Stimulated activated CD4-positive, alpha-beta T cell treated with anti-CD3 and anti-CD28 coated beads, TNF-alpha, amount 100 ng/mL, for 48 hours (primary cell): Measurements from ENCODE around the gene PTPRD.

Experiments used
- DNase-seq, 3 donors: peaks; one replicate each; pipeline ENCODE4 v3.0.0-alpha.2; 2020; ENCODE audit warnings: low read depth in 3 of 3

The PTPRD gene

DNA sequence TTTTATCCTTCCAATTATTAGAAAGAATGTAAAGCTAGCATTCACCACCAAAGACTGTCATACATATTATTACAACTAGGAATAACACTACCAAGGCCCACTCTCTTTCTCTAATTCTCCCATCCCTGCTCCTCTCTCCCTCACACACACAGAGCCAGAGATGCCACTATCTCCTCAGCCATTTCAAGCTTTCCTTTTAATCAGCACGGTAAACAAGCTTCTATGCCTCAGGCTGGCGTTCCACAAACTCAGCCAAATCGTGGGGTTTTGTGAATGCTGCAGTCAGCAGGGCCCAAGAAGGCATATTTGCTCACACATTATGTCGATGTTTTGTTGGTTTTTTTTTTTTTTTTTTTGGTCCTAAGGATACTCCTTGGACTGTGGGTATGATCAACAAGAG lies 1833.3 kb downstream of the PTPRD start:
- no peak for DNase-seq

DNA sequence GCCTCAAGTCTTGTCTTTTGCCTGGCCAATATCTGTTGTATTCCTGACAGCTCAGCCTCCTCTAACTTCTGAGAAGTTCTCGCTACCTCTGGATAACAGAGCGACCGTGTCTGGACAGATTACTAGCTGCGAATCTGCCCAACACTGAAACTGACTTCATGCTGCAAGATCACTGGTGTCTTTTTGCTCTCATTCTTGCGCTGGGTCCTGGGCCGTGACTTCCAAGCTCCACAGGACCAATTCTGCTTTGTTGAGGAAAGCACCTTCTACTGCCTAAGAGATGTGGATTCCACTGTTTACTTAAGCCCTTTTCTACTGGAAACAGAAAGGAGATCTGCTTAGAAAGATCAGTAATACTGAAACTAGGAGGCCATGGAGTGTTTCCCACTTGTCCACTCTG lies 1834.4 kb downstream of the PTPRD start:
- DNase-seq = no peak

DNA sequence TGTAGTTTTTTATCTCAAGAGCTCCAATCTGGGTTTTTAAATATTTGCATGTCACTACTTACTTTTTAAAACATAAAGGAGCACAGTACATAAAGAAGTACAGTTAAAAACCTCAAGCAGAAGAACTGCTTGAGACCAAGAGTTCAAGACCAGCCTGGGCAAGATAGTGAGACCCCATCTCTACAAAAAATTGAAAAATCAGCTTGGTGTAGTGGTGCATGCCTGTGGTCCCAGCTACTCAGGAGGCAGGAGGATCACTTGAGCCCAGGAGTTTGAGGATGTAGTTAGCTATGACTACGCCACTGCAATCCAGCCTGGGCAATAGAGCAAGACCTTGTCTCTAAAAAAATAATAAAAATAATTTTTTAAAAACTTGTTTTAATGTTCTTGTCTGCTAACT lies 1840.5 kb downstream of the PTPRD start:
- no peak for DNase-seq

DNA sequence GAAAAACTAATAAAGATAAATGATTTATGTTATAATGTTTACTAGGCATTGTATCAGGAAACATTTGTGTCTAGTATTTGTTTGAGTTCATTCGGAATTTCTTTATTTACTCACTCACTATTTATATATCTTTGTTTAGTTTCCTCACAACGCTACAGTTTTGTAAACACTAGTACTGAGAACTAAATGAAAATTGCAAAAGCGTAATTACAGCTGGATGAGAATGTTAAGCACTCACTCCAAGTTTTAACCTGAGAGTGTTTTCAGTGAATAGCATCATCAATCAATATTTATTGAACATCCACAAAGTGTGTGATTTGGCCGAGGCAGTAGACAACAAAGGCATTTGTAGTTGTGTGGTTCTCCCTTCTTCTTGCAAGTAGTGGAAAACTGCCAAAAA lies 1843.6 kb downstream of the PTPRD start:
- no peak for DNase-seq

DNA sequence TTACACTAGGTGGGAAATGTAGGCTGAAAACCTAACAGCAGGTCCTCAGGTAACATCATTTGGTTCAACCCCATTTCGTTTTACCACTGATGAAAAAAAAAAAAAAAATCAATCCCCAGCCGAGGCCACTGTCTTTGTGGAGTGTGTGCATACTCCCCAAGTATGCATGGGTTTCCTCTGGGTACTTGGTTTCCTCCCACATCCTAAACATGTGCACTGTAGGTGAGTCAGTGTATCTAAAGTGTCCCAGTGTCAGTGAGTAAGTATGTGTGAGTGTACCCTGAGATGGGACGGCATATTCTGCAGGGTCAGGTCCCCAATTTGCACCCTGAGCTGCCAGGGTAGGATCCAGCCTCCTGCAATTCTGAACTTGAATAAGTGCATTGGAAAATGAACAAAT lies 1846.7 kb downstream of the PTPRD start:
- no peak for DNase-seq

DNA sequence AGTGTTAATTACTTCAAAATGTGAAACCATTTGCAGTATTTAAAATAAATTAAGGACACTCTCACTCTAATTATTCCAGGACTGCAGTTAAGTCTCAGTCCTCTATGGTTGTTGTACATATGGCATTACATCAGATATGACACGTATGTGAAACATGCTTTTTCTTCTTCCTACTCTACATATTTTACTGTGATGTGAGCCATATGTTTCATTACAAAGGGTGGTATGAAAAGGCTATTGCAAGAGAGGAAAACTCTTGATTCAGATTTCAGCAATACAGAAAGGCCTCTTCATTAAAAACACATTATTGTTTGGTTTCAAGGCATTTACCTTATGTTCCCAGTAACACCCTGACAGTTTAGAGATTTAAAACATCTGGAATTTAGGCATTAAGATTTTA lies 1848.8 kb downstream of the PTPRD start:
- DNase-seq = no peak

DNA sequence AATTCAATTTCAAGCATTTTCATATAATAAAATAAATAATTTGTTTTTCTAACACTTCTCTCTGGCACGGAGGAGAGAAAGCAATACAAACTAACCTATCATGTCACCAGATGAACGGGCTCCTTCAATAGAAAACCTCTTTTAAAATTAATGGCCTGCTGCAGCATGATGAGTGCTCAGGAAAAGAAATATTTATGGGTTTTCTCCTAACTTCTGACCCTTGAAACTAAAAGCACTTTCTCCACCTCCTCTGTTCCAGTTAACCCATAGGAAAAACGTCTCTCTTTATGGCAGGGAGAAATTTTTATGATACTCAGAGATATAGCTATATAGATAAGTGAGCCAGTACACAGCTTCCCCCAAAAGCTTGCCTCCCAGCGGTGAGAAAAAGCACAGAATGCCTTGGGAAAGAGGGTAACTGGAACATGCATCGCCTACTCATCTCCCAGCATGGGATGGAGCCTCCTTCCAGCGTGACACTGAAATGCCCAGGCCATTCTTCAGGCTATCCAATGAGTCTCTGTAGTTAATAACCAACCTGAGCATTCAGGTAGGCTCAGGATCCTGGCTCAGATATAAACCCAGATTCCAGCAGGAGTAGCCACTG lies 1850.2 kb downstream of the PTPRD start:
- DNase-seq = no peak

DNA sequence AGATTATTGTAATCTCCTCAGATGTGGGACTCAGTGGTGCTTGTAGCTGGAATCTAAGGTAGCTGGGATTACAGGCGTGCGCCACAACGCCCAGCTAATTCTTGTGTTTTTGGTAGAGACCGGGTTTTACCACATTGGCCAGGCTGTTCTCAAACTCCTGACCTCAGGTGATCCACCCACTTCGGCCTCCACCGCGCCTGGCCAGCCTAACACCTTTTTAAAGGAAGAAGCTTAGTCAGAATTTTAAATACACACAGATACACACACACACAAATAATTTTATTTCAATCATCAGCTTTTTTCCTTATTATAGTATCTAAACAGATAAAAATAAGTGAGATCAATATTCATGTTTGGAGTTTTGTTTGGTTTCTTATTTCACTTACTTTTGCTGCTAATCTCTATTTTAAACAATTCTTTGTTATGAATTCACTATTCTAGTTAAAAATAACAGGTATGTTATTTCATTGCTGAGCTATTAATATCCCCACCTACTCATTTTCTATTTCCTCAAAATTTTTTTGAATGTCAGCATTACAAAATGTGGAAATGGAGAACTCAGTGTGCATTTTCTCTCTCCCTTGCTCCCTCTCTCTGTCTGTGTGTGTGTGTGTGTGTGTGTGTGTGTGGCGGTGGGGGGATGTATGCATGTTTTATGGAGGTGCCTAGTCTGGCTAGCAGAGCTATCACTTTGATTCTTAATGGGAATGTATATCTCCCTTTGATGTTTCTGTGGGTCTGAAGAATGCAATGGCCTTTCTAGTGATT lies 1852.6 kb downstream of the PTPRD start:
- DNase-seq = no peak

DNA sequence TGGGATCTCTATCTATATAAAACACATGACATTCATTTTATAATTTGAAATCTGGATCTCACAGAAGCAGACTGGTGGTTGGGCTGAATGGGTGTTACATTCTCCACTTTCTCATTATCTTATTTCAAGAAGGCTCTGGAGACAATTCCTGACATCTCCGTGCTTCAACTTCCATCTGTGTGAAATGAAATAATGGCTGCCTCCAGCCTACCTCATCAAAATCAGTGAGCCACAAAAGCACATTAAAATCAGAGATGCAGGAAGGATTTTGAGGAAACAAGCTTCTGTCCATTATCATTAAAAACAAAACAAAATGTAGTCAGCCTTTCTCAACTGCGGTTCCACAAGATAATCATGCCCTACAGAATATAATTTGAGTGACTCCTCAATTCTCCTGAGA lies 1854.9 kb downstream of the PTPRD start:
- DNase-seq = no peak

DNA sequence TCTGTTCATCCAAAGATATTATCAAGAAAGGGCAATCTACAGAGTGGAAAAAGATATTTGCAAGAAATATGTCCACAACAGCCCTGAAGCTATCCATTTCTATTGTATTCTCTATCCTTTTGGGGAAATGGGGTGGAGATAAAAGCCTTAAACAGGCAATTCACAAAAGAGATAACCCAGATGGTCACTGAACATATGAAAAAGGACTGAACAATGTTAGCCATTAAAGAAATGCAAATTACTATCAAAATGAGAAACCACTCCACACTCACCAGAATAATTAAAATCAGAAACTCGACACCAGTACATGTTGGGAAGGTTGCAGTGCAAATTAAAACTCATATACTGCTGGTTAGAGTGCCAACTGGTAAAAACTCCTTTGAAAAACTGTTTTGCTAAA lies 1858.1 kb downstream of the PTPRD start:
- DNase-seq = no peak

DNA sequence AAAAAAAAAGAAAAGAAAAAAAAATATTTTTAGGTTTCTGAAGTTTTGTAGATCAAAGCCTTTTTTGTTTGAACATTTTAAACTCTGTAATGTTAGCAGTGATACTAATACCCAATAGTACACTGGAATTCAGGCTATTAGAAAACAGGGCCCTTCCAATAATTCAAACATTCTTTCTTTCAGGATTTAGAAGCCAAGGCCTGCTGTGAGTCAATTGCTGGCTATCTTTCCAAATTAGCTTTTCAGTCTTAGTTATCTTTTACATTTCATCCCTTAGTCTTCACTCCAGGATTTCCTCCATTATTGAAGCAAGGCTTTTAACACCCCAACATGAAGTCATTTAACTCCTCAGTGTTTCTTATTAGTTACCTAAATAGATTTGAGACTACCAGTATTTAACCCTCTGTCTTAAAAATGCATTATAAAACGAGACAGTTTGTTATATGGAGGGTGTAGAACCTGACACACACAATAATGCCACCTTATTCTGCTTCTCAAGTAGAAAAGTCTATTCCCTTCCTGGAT lies 1861.3 kb downstream of the PTPRD start:
- no peak for DNase-seq

DNA sequence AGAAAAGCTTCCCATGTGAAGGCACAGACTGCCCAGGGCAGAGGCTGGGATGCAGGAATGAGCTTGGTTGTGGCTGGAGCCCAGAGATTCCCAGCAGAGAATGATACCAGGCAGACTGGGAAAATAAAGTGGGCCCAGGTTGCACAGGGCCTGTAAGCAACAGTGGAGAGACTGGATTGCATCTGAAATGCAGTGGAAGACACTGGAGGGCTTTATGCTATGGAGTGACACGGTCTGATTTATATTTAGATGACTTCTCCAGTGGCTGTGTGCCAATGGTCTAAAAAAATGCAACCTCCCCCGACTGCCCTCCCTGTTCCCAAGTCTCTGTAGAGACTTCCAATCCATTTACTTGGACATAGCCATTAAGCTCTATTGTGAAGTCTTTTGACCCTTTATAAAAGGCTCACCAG lies 1862.2 kb downstream of the PTPRD start:
- no peak for DNase-seq

DNA sequence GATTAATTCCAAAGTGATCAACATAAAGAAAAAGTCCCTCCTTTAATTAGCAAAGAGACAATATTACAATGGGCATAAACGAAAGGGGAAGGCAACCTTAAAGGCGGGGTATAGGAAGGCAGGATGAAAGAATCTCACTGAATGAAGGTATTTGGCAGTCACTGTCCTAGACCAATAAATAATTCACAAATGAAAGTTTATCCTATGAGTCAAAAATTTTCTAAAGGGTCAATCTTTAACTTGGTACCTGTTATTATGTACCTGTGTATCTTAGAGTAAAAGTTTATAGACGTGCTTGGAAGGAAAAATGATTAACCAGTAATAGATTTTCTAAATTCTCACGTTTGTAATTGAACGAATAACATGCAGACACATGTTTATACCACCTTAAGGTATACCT lies 1867.5 kb downstream of the PTPRD start:
- no peak for DNase-seq

DNA sequence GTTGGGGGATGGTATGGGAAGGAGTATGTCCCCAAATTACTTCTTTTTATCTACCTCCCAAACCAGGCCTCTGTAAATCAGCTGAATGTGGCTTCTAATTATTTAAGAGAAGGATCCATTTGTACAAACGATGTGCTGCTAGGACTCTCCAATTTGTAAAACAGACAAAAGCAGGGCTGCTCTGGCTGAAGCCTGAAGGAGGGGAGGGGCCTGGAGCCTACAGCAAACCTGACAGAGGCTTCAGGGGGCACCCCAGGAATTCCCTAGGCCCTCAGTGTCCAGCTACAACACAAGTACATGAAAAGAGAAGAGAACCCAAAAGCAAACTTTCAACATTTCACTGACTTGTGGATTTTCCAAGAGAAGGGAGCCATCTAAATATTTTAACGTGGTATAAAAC lies 1873.9 kb downstream of the PTPRD start:
- DNase-seq = no peak

DNA sequence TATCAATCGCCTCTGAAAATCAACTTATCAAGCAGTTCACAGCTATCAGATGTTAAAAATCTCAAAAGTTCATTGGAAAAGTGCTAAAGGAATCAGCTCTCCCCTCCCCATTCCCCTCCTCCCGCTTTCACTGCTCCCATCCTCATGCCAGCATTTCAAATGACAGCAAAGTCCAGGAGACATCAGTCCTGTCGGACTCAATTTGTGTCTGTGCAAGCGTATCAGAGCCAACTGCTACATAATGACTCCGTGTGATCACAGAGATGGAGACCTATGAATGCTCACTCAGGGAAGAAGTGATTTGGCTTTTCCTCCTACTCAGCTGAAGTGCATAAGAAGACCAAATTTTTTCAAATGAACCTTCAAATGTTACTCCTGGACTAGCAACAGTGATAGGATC lies 1876.0 kb downstream of the PTPRD start:
- no peak for DNase-seq

DNA sequence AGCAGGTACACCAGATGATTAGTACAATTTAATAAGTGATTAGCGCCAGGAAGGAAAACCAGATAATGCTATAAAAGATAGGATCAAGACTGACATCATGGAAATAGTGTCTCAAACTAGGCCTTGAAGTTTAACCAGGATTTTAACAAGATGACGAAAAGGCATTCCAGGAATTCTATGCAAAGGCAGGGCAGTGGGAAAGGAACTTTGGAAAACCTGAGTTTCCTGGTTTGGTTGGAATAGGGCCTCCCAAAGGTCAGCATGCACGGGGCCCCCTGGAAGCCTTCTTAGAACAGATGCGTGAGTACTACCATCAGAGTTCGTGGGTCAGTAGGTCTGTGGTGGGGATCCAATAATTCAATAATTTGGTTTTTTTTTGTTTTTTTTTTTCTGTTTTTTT lies 1878.0 kb downstream of the PTPRD start:
- no peak for DNase-seq

DNA sequence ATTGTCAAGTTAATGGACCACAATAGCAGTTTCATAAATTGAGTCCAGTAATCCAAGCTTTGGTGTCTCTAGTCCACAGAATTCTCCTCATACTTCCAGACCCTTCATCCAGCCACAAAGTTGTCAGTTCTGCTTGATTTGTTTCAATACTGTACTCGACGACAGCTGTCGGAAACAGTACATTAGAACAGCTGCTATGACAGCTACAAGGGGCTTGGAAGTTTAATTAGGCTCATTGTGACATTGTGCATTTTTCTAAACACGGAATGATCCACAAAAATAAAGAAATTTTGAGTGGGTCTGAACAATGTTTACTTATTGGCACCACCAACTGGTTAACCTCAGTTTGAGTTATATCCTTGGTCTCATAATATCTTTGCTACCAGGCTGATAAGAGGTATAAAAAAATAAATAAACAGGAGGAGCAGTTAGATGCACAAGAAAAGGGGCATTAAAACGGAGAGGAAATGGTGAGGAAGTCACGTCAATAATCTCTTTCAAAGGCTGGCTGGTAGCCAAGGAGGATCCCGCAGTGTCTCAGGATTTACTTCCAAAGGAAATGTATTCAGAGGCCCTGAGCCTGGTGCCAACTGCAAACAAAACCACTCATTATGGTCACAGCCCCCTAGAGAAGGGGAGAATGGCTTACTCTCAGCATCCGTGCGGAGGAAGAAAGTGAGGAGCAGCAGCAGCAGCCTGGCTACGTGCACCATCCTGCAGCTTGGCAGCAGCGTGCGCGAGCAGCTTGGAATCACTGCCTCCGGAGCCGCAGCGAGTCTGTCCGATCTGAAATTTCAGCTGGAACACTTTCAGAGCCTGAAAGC lies 1879.5 kb downstream of the PTPRD start:
- DNase-seq = no peak

DNA sequence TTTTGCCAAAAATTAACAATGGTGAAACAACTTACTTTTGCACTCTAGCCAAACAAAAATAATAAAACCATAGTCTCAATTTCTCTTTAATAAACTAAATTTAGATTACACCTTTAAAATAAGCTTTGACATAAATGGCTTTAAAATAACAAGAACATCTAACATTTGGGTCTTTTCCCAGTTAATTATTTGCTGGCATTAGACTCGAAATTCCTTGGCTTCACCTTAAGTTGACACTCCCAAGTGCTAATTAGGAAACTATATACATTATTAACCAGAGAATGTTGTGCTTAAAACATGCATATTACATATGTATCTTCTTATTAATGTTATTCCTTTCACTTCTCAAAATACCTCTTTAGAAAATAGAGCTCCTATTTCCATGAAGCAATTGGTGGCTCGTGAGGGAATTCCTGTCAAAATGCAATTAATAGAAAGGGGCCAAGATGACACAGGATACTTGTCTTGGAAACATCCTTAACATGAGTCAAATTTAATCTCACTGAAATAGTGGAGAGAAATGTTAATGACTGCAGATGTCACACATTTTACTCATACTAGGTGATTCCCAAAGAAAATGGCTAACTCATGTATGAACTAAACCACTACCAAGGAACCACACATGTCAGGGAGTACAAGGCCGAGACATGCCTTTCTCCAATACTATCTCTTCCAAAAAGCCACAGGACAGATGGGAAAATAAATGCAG lies 1880.3 kb downstream of the PTPRD start:
- no peak for DNase-seq

DNA sequence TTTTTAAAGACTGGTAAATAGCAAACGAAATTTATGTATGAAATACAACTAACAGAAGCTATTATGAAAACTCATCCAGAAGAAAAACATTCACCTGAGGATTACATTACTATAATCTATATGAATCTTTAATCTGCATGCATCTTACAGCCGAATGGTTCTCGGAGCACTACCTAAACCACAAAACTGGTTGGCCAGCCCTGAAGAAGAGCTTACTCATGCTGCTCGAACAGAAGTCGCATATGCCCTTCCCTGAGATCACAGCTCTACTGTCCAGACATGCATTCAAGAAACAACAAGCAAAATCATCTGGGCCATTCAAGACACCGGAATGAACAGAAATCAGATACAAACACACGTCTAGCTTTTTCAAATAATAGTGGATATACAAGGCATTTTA lies 1882.2 kb downstream of the PTPRD start:
- DNase-seq = no peak

DNA sequence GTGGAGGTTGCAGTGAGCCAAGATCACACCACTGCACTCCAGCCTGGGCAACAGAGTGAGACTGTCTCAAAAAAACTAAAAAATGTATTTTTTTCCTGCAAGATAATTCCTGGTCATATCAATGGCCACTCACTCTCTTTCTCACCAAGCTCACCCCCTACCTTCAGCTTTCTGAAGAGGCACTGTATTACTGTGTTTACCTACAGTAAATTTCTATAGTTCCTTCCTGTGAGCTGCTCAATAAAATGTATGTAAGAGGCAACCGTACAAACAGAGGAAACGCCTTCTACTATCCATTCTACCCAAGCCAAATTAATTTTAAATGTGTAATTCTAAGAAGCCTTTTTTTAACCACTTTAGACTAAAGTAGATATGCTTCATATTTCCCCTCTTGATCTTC lies 1883.9 kb downstream of the PTPRD start:
- no peak for DNase-seq

DNA sequence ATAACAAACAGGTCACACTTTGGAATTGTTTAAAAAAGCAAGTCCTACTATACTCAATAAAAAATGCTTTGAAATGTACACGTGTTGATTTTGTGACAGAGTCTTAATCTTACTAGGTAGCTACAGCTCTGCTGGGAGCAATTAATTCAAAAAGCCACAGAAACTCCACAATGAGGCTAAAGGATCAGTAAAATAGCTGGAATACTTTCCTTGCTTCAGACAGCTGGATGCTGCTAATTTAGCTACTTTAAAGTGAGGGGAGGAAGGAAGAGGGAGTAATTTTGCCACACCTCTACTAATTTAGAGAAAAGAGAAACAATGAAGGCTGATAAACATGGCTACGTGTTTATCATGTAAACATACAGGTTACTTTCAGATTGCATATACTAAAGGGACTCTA lies 1885.6 kb downstream of the PTPRD start:
- no peak for DNase-seq

DNA sequence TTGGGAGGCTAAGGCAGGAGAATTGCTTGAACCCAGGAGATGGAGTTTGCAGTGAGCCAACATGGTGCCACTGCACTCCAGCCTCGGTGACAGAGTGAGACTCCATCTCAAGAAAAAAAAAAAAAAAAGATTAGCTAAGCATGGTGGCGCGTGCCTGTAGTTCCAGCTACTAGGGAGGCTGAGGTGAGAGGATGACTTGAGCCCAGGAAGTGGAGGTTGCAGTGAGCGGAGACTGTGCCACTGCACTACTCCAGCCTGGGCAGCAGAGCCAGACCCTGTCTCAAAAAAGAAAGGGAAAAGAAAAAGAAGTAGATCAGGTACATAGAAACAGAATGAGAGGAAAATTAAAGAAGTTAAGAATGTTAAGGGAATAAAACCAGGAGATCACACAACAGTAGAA lies 1886.1 kb downstream of the PTPRD start:
- no peak for DNase-seq
